Panc1 (cell line): Measurements from ENCODE around the gene GRM7. TPM values are rescaled to one million over a fixed set of nuclear protein-coding genes. Genes with fewer than 3 reads are reported as not detected.

Source experiments
- ATAC-seq: fragments of 200-7000 bp; cut with Tn5 transposase; 2 replicates; pipeline ENCODE4 v1.9.1; 2020; ENCODE audit warnings: mild to moderate bottlenecking, moderate library complexity
- BruUV-seq: library from RNA; stranded (reverse); fragments of 400-500 nt; replicated peaks from 2 replicates; lab custom pipeline; 2021; lab: Mats Ljungman, UMichigan
- CTCF ChIA-PET: fragments of 300-600 bp; sonication (Branson Sonifier 250); formaldehyde crosslinking; loops from one replicate; lab custom pipeline; 2022; ENCODE audit warnings: antibody characterized with exemption; lab: Charles Lee
- POLR2A ChIA-PET: fragments of 300-600 bp; sonication (Branson Sonifier 250); formaldehyde crosslinking; loops from one replicate; lab custom pipeline; 2022; ENCODE audit warnings: antibody characterized with exemption; lab: Charles Lee
- DNase-seq: peaks from one replicate; pipeline ENCODE4 v3.0.0-alpha.2; 2010; ENCODE audit warnings: low read depth, low spot score
- H3K27ac ChIP-seq: 2 replicates; pipeline ENCODE4 v1.5.1; 2011; ENCODE audit warnings: mild to moderate bottlenecking, low read length, inconsistent platforms
- H3K27me3 ChIP-seq: fragments of 200-500 bp; sonication (Bioruptor generic); 2 replicates; pipeline ENCODE4 v1.6.0; 2014; ENCODE audit warnings: low read length, inconsistent platforms; ENCODE audit not compliant: control insufficient read depth, insufficient read depth
- H3K36me3 ChIP-seq: fragments of 200-500 bp; sonication (Bioruptor generic); 2 replicates; pipeline ENCODE4 v1.5.1; 2014; ENCODE audit warnings: inconsistent platforms, mild to moderate bottlenecking, low read length, moderate library complexity; ENCODE audit not compliant: control insufficient read depth, insufficient read depth
- H3K4me1 ChIP-seq: 2 replicates; pipeline ENCODE4 v1.5.1; 2011; ENCODE audit warnings: inconsistent platforms, mild to moderate bottlenecking, low read length, moderate library complexity; ENCODE audit not compliant: control insufficient read depth, insufficient read depth
- H3K4me3 ChIP-seq, 2 experiments: 2 replicates each; pipeline ENCODE4 v1.5.1; 2011 to 2012; ENCODE audit warnings: low read depth in 2 of 2, low read length in 2 of 2, mild to moderate bottlenecking in 2 of 2, inconsistent platforms in 1 of 2, moderate library complexity in 1 of 2
- H3K9me3 ChIP-seq: fragments of 200-500 bp; sonication (Bioruptor generic); 2 replicates; pipeline ENCODE4 v1.5.1; 2014; ENCODE audit warnings: low read depth, mild to moderate bottlenecking, inconsistent platforms, low read length, moderate library complexity; ENCODE audit not compliant: control insufficient read depth, insufficient read depth
- CTCF ChIP-seq: fragments of 450-650 bp; IDR thresholded peaks from 2 replicates; pipeline ENCODE4 v1.5.1; 2017; ENCODE audit warnings: mild to moderate bottlenecking
- POLR2AphosphoS5 ChIP-seq: IDR thresholded peaks from 2 replicates; pipeline ENCODE4 v1.6.1; 2012; ENCODE audit warnings: mild to moderate bottlenecking, low read depth, low read length, moderate library complexity
- REST ChIP-seq, 2 experiments: IDR thresholded peaks; 2 replicates each; pipeline ENCODE4 v1.6.1; 2011 to 2012; ENCODE audit warnings: low read depth in 2 of 2, control low read depth in 1 of 2, low read length in 1 of 2, mild to moderate bottlenecking in 1 of 2, moderate library complexity in 1 of 2; ENCODE audit not compliant: insufficient read depth in 1 of 2
- SIN3A ChIP-seq: IDR thresholded peaks from 2 replicates; pipeline ENCODE4 v1.6.1; 2012; ENCODE audit warnings: low read depth, mild to moderate bottlenecking, low read length, moderate library complexity, borderline replicate concordance; ENCODE audit not compliant: insufficient read depth
- TCF7L2 ChIP-seq: IDR thresholded peaks from 2 replicates; pipeline ENCODE4 v1.6.1; 2011; ENCODE audit warnings: mild to moderate bottlenecking, low read depth, low read length, inconsistent platforms
- in situ Hi-C: cut with HindIII; loops from 2 replicates; pipeline ENCODE4 v1.10.0; 2016; ENCODE audit warnings: low sequenced_read_pairs, low pct_unique_long_range_greater_than_20kb
- intact Hi-C: fragments of 100-400 bp; cut with micrococcal nuclease; formaldehyde crosslinking; loops from one replicate; pipeline ENCODE4 v1.10.0; 2022; ENCODE audit not compliant: unreplicated experiment
- total RNA-seq: library from RNA; stranded (reverse); gene quantifications from one replicate; pipeline ENCODE4 v1.2.1, GENCODE V29; 2021; ENCODE audit not compliant: unreplicated experiment

The GRM7 gene
- total RNA-seq, 1 experiment from 2014 or later: not detected

GRCh38 chr3:7752005-7752404 is 891.1 kb downstream of the GRM7 start:
- H3K4me1 ChIP-seq: no peaks in the 10 kb centered on the region
- H3K27ac ChIP-seq: no peak overlapping the region
- POLR2A ChIA-PET: no interaction called here
- no peaks in the 10 kb centered on the region for H3K36me3 ChIP-seq
- intact Hi-C loops (no loop called here), in situ Hi-C loops (no loop called here)
- H3K9me3 ChIP-seq: no peaks in the 10 kb centered on the region
- no peak for ATAC-seq
- no peak for TF ChIP-seq REST (IDR thresholded peaks at IDR 0.05; ENCODE audit: insufficient read depth in 1 of 2, low read depth in 2 of 2, low read length in 1 of 2)
- TF ChIP-seq TCF7L2: no peak
- TF ChIP-seq CTCF: no peak
- no peak for TF ChIP-seq POLR2AphosphoS5
- no peak for TF ChIP-seq SIN3A
- H3K4me3 ChIP-seq: no peak overlapping the region
- no TSS peak for BruUV-seq
- no peaks in the 10 kb centered on the region for H3K27me3 ChIP-seq
- no peak for DNase-seq
- CTCF ChIA-PET: no interaction called here

- POLR2A ChIA-PET: no interaction called here
- BruUV-seq: no TSS peak
Measured at GRCh38 chr3:7754653-7755441, 893.9 kb downstream of the GRM7 start.

More at GRCh38 chr3:7754653-7755441, 893.9 kb downstream of the GRM7 start:
- in situ Hi-C loops: no loop called here
- TF ChIP-seq TCF7L2 (no peak), SIN3A (no peak), REST (IDR thresholded peaks at IDR 0.05; ENCODE audit: insufficient read depth in 1 of 2, low read depth in 2 of 2, low read length in 1 of 2) (no peak), POLR2AphosphoS5 (no peak), CTCF (no peak)
- no peaks in the 10 kb centered on the region for H3K4me1 ChIP-seq
- no peaks in the 10 kb centered on the region for H3K9me3 ChIP-seq
- intact Hi-C loops: no loop called here
- no peak overlapping the region for H3K27ac ChIP-seq
- CTCF ChIA-PET: no interaction called here
- no peaks in the 10 kb centered on the region for H3K27me3 ChIP-seq
- H3K36me3 ChIP-seq: no peaks in the 10 kb centered on the region
- no peak for ATAC-seq
- H3K4me3 ChIP-seq: no peak overlapping the region
- no peak for DNase-seq
